ENCODE data around the gene FMNL3.
"Not testable (repeated sequence)": the region's sequence is repeated elsewhere in the genome, so short reads cannot be mapped to it uniquely, and the experiment has no call there.

FMNL3 gene

GRCh38 chr12:49621651-49622500, 85.3 kb downstream of the FMNL3 start:
- no peak for DNase-seq (ENCODE audit: low read depth)
- peak overlapping the region; percentile 60 for H3K4me3 ChIP-seq (ENCODE audit: low read depth, low read length)
- in situ Hi-C loops (cut with HindIII; ENCODE audit: low sequenced_read_pairs), result no loop called here
- TF ChIP-seq, protein P1, sequence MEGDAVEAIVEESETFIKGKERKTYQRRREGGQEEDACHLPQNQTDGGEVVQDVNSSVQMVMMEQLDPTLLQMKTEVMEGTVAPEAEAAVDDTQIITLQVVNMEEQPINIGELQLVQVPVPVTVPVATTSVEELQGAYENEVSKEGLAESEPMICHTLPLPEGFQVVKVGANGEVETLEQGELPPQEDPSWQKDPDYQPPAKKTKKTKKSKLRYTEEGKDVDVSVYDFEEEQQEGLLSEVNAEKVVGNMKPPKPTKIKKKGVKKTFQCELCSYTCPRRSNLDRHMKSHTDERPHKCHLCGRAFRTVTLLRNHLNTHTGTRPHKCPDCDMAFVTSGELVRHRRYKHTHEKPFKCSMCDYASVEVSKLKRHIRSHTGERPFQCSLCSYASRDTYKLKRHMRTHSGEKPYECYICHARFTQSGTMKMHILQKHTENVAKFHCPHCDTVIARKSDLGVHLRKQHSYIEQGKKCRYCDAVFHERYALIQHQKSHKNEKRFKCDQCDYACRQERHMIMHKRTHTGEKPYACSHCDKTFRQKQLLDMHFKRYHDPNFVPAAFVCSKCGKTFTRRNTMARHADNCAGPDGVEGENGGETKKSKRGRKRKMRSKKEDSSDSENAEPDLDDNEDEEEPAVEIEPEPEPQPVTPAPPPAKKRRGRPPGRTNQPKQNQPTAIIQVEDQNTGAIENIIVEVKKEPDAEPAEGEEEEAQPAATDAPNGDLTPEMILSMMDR (IDR thresholded peaks at IDR 0.05; ENCODE audit: low read depth, low read length, missing control alignments), result no peak

DNA sequence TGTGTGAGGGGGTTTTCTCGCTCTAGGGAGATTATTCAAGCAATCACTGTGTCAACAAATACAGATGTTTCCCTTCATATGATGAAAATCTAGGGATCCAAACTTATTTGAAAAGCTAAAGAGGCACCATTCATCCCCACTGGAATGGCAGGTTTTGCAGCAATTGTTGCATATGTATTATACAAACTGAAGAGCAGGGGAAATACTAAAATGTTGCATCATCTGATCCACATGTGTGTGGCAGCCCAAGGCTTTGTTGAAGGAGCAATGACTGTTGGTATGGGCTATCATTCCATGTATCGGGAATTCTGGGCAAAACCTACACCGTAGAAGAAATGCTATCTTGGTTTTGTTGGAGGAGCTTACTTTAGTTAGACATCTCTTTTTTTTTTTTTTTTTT, 87.9 kb downstream of the FMNL3 start:
- no peak overlapping the region for H3K4me3 ChIP-seq (ENCODE audit: low read depth, low read length)
- TF ChIP-seq, protein P1 (IDR thresholded peaks at IDR 0.05; ENCODE audit: low read depth, low read length, missing control alignments), result no peak
- in situ Hi-C loops (cut with HindIII; ENCODE audit: low sequenced_read_pairs), result no loop called here
- no peak for DNase-seq (ENCODE audit: low read depth)

DNA sequence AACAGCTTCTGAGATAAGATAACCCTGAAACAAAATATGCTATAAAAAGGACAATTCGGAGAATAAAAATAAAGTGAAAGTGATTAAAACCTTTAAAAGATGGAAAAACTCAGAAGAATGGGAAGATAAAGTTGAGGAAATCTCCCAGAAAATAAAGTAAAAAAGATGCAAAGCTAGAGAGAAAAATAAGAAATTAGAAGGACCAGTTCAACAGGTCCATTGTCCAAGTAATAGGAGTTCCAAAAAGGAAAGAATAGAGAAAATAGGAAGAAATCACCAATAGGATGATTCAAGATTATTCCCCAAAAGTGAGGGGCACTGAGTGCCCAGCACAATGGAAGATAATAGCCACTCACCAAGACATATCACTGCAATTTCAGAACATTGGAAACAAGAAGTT, 88.6 kb downstream of the FMNL3 start:
- no peak for DNase-seq (ENCODE audit: low read depth)
- TF ChIP-seq, protein P1 (IDR thresholded peaks at IDR 0.05; ENCODE audit: low read depth, low read length, missing control alignments), result no peak
- no peak overlapping the region for H3K4me3 ChIP-seq (ENCODE audit: low read depth, low read length)
- in situ Hi-C loops (cut with HindIII; ENCODE audit: low sequenced_read_pairs), result no loop called here

GRCh38 chr12:49616533-49617219, 90.5 kb downstream of the FMNL3 start:
- TF ChIP-seq, protein P1 (IDR thresholded peaks at IDR 0.05; ENCODE audit: low read depth, low read length, missing control alignments), result no peak
- DNase-seq (ENCODE audit: low read depth), result no peak
- in situ Hi-C loops (cut with HindIII; ENCODE audit: low sequenced_read_pairs), result no loop called here
- no peak overlapping the region for H3K4me3 ChIP-seq (ENCODE audit: low read depth, low read length)

DNA sequence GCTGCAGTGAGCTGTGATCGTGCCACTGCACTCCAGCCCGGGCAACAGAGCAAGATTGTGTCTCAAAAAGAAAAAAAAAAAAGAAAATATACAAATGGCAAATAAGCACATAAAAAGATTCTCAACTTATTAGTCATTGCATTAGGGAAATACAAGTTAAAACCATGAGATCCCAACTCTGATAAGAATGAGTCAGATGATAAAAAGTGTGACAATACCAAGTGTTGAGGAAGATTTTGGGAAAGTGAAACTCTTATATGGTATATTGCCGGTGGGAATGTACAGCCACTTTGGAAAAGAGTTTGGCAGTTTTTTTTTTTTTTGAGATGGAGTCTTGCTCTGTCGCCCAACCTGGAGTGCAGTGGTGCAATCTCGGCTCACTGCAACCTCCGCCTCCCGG, 91.5 kb downstream of the FMNL3 start:
- H3K4me3 ChIP-seq (ENCODE audit: low read depth, low read length), result no peak overlapping the region
- TF ChIP-seq, protein P1 (IDR thresholded peaks at IDR 0.05; ENCODE audit: low read depth, low read length, missing control alignments), result no peak
- in situ Hi-C loops (cut with HindIII; ENCODE audit: low sequenced_read_pairs), result no loop called here
- no peak for DNase-seq (ENCODE audit: low read depth)

DNA sequence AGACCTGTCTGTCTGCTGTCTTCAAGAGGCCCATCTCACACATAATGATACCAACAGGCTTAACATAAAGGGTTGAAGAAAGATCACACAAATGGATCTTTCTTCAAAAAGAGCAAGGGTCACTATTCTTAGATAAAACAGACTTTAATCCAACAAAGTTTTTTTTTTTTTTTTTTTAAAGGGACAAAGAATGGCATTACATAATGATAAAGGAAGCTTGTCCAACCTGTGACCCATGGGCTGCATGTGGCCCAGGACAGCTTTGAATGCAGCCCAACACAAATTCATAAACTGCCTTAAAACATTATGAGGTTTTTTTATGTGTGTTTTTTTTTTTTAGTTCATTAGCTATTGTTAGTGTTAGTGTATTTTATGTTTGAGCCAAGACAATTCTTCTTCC, 95.0 kb downstream of the FMNL3 start:
- in situ Hi-C loops (cut with HindIII; ENCODE audit: low sequenced_read_pairs), result no loop called here
- H3K4me3 ChIP-seq (ENCODE audit: low read depth, low read length), result no peak overlapping the region
- no peak for DNase-seq (ENCODE audit: low read depth)
- TF ChIP-seq, protein P1 (IDR thresholded peaks at IDR 0.05; ENCODE audit: low read depth, low read length, missing control alignments), result no peak

DNA sequence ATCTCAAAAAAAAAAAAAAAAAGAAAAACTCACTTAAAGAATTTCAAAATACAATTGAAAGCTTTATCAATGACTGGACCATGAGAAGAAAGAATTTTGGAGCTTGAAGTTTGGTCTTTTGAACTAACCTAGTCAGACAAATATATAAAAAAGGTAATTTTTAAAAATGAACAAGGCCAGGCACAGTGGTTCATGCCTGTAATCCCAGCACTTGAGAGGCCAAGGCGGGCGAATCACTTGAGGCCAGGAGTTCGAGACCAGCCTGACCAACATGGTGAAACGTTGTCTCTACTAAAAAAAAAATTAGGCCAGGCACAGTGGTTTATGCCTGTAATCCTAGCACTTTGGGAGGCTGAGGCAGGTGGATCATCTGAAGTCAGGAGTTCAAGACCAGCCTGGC, 96.4 kb downstream of the FMNL3 start:
- in situ Hi-C loops (cut with HindIII; ENCODE audit: low sequenced_read_pairs); H3K4me3 ChIP-seq (ENCODE audit: low read depth, low read length); DNase-seq (ENCODE audit: low read depth): not testable (repeated sequence)

Data from astrocyte of the cerebellum (primary cell).